T47D (cell line): Measurements from ENCODE around the gene FHIP1B.

Experiments
- DNase-seq, 2 experiments: peaks; one replicate each; pipeline versions ENCODE4 v3.0.0 to v3.0.0-alpha.2; 2011 to 2012; ENCODE audit warnings: low read depth in 1 of 2, low spot score in 1 of 2
- JUND ChIP-seq: IDR thresholded peaks from 2 replicates; pipeline ENCODE4 v1.6.1; 2012; ENCODE audit warnings: low read depth
- in situ Hi-C: cut with HindIII; loops from 2 replicates; pipeline ENCODE4 v1.10.0; 2016; ENCODE audit warnings: low sequenced_read_pairs, low pct_unique_long_range_greater_than_20kb

Gene FHIP1B

GRCh38 chr11:6206456-6207180 lies 27.8 kb downstream of the FHIP1B start:
- in situ Hi-C loops = no loop called here
- no peak for DNase-seq
- no peak for TF ChIP-seq JUND

GRCh38 chr11:6205366-6205765 lies 29.1 kb downstream of the FHIP1B start, which contains the start of gene C11orf42:
TSS of gene C11orf42 (plus strand) at chr11:6205557. CDS start at chr11:6205616, 59 bp downstream.
- no peak for TF ChIP-seq JUND
- DNase-seq = no peak
- in situ Hi-C loops = no loop called here

- TF ChIP-seq JUND = no peak
- in situ Hi-C loops = no loop called here
- DNase-seq = no peak
Observed at GRCh38 chr11:6204706-6205105, 29.7 kb downstream of the FHIP1B start.

- in situ Hi-C loops = no loop called here
- no peak for TF ChIP-seq JUND
- DNase-seq = no peak
Observed at GRCh38 chr11:6203327-6203726, 31.1 kb downstream of the FHIP1B start.

DNA sequence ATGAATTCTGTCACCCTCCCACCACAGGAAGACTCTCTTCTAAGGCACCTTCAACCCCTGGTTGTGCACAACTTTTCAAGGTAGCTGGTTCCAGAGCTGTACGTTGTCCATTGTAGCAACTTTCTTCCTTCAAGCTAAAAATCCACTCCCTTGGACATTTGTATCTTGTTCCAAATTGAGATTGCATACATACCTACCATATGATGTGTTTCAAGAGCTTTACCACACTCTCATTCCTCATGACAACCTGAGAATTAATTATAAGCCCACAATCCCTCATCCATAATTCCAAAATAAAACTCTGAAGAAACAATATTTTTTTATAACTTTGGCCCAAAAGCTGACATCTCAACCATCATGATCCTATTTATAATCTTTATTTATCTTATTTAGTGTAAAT lies 32.4 kb downstream of the FHIP1B start:
- in situ Hi-C loops = no loop called here
- DNase-seq = no peak
- TF ChIP-seq JUND = no peak

DNA sequence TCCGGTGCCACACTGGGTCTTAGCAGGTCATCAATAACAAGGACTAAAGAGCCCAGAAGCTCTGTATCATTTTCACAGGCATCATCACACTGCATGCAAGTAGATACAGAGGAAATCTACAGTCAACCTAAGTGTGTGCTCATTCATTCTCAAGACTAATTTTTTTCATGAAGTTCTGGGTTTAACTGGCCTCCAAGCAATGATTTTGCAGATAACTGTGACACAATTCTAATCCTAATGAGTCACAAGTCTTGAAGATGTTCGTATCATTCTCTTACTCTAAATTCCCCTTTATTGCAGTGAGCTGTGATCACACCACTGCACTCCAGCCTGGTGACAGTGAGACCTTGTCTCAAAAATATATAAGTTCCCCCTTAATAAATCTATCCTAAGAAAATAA lies 33.0 kb downstream of the FHIP1B start:
- no peak for DNase-seq
- in situ Hi-C loops = no loop called here
- TF ChIP-seq JUND = no peak

- in situ Hi-C loops = no loop called here
- TF ChIP-seq JUND = no peak
- no peak for DNase-seq
Observed at GRCh38 chr11:6200975-6201374, 33.5 kb downstream of the FHIP1B start.

- in situ Hi-C loops = no loop called here
- no peak for TF ChIP-seq JUND
- DNase-seq = no peak
Observed at GRCh38 chr11:6199174-6199810, 35.1 kb downstream of the FHIP1B start, which contains the start of gene OR52W1. TSS of gene OR52W1 (plus strand) at chr11:6199224. CDS start at chr11:6199224, 0 bp downstream.

GRCh38 chr11:6197466-6198200 lies 36.8 kb downstream of the FHIP1B start:
- in situ Hi-C loops = no loop called here
- no peak for TF ChIP-seq JUND
- DNase-seq = no peak

DNA sequence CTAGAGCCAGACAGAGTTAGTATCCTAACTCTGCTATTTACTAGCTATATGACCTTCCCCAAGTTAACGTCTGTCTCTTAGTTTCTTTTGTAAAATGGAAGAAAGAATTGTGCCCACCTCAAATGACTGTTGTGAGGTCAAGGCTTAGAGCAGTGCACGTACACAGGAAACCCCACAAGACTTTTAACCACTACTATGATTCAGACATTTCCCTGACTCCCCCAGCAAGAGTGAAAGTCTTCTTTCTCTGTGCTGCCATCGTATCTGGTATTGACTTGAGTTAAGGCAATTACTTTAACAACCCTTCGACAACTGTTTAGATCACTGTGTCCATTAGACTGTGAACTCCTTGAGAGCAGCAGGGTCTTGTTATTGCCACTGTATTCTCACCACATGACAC lies 38.0 kb downstream of the FHIP1B start:
- TF ChIP-seq JUND = no peak
- no peak for DNase-seq
- in situ Hi-C loops = no loop called here

DNA sequence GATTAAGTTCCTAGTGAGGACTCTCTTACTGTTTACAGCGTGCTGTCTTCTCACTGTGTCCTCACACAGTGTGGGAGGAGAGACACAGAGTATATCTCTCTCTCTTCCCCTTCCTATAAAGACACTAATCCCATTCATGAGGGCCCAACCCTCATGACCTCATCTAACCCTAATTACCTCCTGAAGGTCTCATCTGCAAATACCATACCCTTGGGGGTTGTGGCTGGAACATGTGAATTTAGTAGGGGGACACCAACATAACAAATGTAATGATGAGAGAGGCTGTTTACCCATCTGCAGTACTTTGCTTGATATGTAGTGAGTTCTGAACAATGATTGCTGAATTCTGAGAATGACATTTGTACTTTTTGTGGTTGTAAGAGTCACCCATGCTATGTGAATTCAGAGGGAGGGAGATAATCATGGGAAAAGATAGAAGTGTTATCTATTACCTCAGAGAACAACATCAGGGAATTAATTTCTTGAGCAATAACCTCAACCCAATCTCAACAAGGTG lies 40.3 kb downstream of the FHIP1B start:
- in situ Hi-C loops = no loop called here
- DNase-seq = no peak
- no peak for TF ChIP-seq JUND

GRCh38 chr11:6191742-6192141 lies 42.7 kb downstream of the FHIP1B start:
- DNase-seq = no peak
- in situ Hi-C loops = no loop called here
- no peak for TF ChIP-seq JUND

GRCh38 chr11:6175440-6175839 lies 59.0 kb downstream of the FHIP1B start:
- in situ Hi-C loops = no loop called here
- DNase-seq = no peak
- TF ChIP-seq JUND = no peak
